Left lung (tissue), 10 donors: ENCODE measurements around the gene ANO2. TPM values are rescaled to one million over a fixed set of nuclear protein-coding genes. Genes with fewer than 3 reads are reported as not detected.

ENCODE experiments used
- ATAC-seq: fragments of 200-7000 bp; cut with Tn5 transposase; one replicate; pipeline ENCODE4 v1.9.1; 2020; ENCODE audit warnings: moderate library complexity
- DNase-seq, 4 donors: peaks; one replicate each; pipeline ENCODE4 v3.0.0-alpha.2; 2013 to 2020
- H3K27ac ChIP-seq, 2 donors: fragments of 200-600 bp; sonication (generic) in 1 of 2; one replicate each; pipeline versions ENCODE4 v1.5.0 to v1.8.0; 2020 to 2021
- H3K27me3 ChIP-seq, 2 donors: fragments of 200-600 bp; sonication (generic) in 1 of 2; one replicate each; pipeline versions ENCODE4 v1.5.0 to v1.8.0; 2020 to 2021
- H3K36me3 ChIP-seq, 2 donors: fragments of 200-600 bp; sonication (generic) in 1 of 2; one replicate each; pipeline versions ENCODE4 v1.5.0 to v1.8.0; 2020 to 2021
- H3K4me1 ChIP-seq, 2 donors: fragments of 200-600 bp; one replicate each; pipeline ENCODE4 v1.8.0; 2021
- H3K4me3 ChIP-seq, 2 donors: fragments of 200-600 bp; sonication (generic) in 1 of 2; one replicate each; pipeline versions ENCODE4 v1.5.0 to v1.8.0; 2020 to 2021; ENCODE audit warnings: mild to moderate bottlenecking in 1 of 2
- H3K9me3 ChIP-seq, 2 donors: fragments of 200-600 bp; sonication (generic) in 1 of 2; one replicate each; pipeline versions ENCODE4 v1.5.0 to v1.8.0; 2020 to 2021
- intact Hi-C, 2 donors: fragments of 100-400 bp; cut with DNase I; formaldehyde crosslinking; loops; one replicate each; pipeline versions ENCODE4 v1.11.2 to v1.14.2; 2022
- polyA plus RNA-seq, 6 donors: library from polyadenylated mRNA; unstranded; fragments of 120-200 nt; gene quantifications; one replicate each; pipeline ENCODE4 v1.2.1, GENCODE V29; 2013; ENCODE audit not compliant: insufficient read length in 6 of 6
- total RNA-seq, 2 donors: library from RNA; stranded (reverse); fragmentation: NEBNext Ultra II Directional; extraction: Animal tissue kit (Norgen Biotek cat#: 25700); gene quantifications; one replicate each; pipeline ENCODE4 v1.2.1, GENCODE V29; 2021
- TF ChIP-seq, protein P1 (sequence below), 2 donors: fragments of 200-600 bp; sonication (generic) in 1 of 2; IDR thresholded peaks; one replicate each; pipeline versions ENCODE4 v1.5.0 to v1.8.0; 2021; ENCODE audit warnings: antibody characterized with exemption in 2 of 2
- donor health status: DM: no; HTN: yes; CAD: no.
- donor health status: DM: no; HTN: no; CAD: no.

Gene ANO2
- total and polyA plus RNA-seq, 8 donors: 3.4 to 10.5 (median 6.1) TPM

DNA sequence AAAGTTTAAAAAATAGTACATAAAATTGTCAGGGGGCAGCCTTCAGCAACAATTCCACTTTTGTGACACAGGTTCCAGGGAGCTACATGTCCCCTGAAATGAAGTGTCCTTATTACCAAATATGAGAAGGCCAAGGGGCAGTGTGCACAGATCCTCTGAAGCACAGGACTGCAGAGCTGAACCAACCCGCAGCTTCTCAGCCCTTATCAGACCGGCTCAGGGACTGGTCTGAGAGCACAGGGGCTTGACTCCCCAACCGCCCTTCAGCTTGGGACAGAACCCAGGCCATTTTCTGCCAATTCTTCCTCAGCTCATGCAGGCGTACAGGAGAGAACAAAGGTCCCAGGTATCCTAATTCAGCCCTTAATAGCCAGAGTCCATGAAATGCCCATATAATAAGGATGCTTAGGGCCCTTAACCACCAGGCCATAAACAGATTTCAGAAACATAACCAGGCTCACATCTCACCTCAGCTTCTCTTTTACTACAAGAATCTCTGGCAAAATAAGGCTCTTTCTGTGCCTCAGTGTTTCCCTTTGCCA, 221.3 kb downstream of the ANO2 start:
- Histone ChIP-seq H3K27me3 (peaks cover 0 to 16% of the 10 kb centered on the region in 2 donors), H3K27ac (no peak overlapping the region), H3K36me3 (no peaks in the 10 kb centered on the region), H3K4me3 (no peak overlapping the region), H3K9me3 (no peaks in the 10 kb centered on the region), H3K4me1 (no peaks in the 10 kb centered on the region)
- TF ChIP-seq, protein P1, sequence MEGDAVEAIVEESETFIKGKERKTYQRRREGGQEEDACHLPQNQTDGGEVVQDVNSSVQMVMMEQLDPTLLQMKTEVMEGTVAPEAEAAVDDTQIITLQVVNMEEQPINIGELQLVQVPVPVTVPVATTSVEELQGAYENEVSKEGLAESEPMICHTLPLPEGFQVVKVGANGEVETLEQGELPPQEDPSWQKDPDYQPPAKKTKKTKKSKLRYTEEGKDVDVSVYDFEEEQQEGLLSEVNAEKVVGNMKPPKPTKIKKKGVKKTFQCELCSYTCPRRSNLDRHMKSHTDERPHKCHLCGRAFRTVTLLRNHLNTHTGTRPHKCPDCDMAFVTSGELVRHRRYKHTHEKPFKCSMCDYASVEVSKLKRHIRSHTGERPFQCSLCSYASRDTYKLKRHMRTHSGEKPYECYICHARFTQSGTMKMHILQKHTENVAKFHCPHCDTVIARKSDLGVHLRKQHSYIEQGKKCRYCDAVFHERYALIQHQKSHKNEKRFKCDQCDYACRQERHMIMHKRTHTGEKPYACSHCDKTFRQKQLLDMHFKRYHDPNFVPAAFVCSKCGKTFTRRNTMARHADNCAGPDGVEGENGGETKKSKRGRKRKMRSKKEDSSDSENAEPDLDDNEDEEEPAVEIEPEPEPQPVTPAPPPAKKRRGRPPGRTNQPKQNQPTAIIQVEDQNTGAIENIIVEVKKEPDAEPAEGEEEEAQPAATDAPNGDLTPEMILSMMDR (IDR thresholded peaks at IDR 0.05): no peak
- no peak for DNase-seq
- intact Hi-C loops: no loop called here
- no peak for ATAC-seq

DNA sequence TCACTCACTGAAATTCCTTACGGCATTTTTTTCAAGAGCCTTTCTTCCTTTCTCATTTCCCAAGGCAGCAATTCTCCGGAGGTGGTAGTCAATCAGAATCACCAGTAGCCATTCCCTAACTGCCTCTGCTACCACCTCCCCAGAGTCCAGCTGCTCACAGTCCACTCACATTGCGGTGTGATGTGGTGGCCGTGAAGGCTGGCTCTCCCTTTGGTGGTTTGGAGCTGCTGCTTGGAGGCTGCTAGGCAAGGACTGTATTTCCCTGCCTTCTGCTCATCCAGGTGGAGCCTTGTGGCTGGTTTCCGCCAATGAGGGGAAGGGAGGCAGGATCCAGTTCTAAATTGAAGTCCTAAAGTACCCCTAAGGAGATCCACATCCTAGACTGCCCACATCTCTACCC, 222.0 kb downstream of the ANO2 start:
- Histone ChIP-seq H3K9me3 (no peaks in the 10 kb centered on the region), H3K27ac (no peak overlapping the region), H3K36me3 (no peaks in the 10 kb centered on the region), H3K27me3 (peaks cover 0 to 16% of the 10 kb centered on the region in 2 donors), H3K4me3 (no peak overlapping the region), H3K4me1 (no peaks in the 10 kb centered on the region)
- ATAC-seq (no peak), DNase-seq (no peak)
- TF ChIP-seq, protein P1 (IDR thresholded peaks at IDR 0.05): no peak
- intact Hi-C loops: no loop called here

DNA sequence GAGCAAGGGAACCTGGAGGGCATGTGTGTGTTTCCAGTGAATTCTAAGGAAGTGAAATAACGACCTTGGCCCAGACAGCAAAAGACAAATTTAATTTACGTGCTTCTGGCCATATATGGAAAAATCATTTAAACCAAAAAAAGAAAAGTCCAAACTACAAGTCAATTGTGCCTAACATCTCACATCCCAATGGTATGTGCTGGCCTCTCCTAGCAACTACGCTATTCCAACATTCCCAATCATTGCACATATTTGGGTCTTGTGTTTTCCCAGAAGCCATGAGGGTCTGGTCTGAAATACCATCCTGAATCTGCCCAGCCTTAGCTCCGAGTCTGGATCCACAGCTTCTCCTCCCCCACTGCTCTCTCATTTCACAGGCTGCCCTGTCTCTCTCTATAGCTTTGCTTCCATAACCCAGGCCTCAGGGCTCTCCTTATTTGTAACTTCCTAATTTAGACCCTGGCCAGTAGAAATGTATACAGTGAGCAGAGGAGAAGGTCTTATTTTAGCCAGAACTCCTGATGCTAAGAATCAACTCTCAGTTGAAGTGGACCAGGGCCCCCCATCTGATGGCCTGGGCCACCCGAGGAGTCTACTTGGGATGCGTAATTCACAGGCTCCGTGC, 224.6 kb downstream of the ANO2 start:
- Histone ChIP-seq H3K4me3 (no peak overlapping the region), H3K27me3 (peaks cover 0 to 16% of the 10 kb centered on the region in 2 donors), H3K9me3 (no peaks in the 10 kb centered on the region), H3K4me1 (no peaks in the 10 kb centered on the region), H3K27ac (no peak overlapping the region), H3K36me3 (no peaks in the 10 kb centered on the region)
- intact Hi-C loops: no loop called here
- DNase-seq (no peak), ATAC-seq (no peak)
- TF ChIP-seq, protein P1 (IDR thresholded peaks at IDR 0.05): no peak

DNA sequence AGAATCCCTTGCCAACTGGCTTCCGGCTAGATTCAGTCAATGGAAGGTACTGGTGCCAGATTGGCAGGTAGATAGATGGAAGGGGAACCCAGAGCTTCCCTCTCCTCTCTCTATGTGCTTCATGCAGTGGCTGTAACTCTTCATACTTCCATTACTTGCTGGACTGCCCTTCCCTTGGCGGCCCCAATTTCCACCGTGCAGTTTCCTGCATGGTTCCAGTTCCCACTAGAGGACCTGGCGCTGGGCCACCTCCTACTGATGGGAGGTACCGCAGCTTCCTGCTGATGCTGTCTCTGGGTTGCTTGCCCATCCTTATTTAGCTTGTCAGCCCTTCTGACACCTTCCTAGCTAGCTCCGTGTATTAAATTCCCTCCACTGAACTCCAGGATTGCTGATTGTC, 226.4 kb downstream of the ANO2 start:
- Histone ChIP-seq H3K4me1 (no peaks in the 10 kb centered on the region), H3K36me3 (no peaks in the 10 kb centered on the region), H3K9me3 (no peaks in the 10 kb centered on the region), H3K4me3 (no peak overlapping the region), H3K27me3 (peaks cover 0 to 16% of the 10 kb centered on the region in 2 donors), H3K27ac (no peak overlapping the region)
- ATAC-seq (no peak), DNase-seq (no peak)
- TF ChIP-seq, protein P1 (IDR thresholded peaks at IDR 0.05): no peak
- intact Hi-C loops: no loop called here

DNA sequence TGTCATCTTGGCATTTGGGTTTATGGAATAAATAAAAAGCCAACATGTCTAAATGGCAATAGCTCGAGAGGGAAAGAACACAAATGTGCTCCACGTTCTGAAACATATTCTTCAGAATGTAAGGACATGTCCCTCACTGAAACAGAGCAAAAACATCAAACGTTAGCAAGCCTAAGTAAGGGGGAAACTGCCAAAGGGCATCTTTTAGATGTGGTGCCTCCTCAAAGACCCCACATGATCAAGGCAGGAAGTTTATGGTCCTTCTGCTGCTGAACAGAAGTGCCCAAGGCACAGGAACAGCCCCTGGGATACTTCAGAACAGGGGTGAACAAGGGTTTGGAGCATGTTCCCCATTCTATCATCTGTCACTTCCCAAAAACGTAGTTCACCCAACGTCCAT, 227.0 kb downstream of the ANO2 start:
- no peaks in the 10 kb centered on the region for H3K4me1 ChIP-seq
- H3K36me3 ChIP-seq: no peaks in the 10 kb centered on the region
- ATAC-seq (no peak), DNase-seq (no peak)
- H3K27me3 ChIP-seq: peaks cover 0 to 14% of the 10 kb centered on the region in 2 donors
- H3K9me3 ChIP-seq: no peaks in the 10 kb centered on the region
- TF ChIP-seq, protein P1 (IDR thresholded peaks at IDR 0.05): no peak
- no peak overlapping the region for H3K4me3 ChIP-seq
- H3K27ac ChIP-seq: no peak overlapping the region
- intact Hi-C loops: no loop called here
